ENCODE measurements around the gene ATXN2.
A peak's percentile ranks its signal among the peaks of the same experiment; 100 is the strongest.
"Not testable (repeated sequence)": the region's sequence is repeated elsewhere in the genome, so short reads cannot be mapped to it uniquely, and the experiment has no call there.

ATXN2 gene

DNA sequence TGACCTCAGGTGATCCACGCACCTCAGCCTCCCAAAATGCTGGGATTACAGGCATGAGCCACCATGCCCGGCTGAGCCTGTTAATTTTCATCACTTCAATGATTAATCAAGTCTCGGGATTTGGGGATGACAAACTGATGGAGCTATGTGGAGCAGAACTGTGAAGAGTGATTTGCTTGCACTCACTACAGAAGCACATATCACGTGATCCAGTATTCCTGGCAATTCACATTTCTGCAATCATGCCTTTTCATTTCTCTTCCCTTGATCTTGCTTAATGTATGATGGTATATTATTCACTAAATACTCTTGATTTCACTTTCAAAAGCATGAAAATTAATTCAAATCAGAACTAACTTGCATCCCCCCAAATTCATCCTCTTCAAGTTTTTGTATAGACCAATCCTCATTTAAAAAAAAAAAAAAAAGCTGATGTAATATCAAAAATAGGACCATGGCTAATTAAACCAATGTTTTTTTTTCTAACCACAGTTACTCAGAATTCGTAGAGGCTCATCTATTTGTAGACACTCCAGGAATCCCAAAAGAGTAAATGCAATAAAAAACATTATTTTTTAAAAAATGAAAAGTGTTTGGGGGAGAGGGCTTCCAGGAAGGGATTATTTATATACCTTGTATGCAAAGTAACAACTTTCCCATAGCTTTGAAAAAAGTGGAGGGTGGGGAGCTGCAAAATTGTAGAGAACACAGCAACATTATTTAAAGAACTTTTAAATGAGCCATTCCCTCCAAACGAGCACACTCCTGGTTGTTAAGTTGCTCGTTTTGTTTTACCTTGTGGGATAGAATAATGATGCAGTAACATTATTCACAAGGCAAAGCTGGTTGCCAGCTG is 7.0 kb upstream of the ATXN2 start:
- H4K8ac ChIP-seq (ENCODE audit: low read length) = no peak overlapping the region
- no peak overlapping the region for H2AFZ ChIP-seq (ENCODE audit: low read depth, low read length)
- no peak overlapping the region for H3K23ac ChIP-seq (ENCODE audit: low read length in 2 of 2)
- no peak overlapping the region for H2AK5ac ChIP-seq (ENCODE audit: low read length, severe bottlenecking)
- no peaks in the 10 kb centered on the region for H3K36me3 ChIP-seq (ENCODE audit: control insufficient read depth in 1 of 2, insufficient read depth in 2 of 2, low read depth in 1 of 2, low read length in 2 of 2)
- H3K4me2 ChIP-seq (ENCODE audit: low read length, poor library complexity, severe bottlenecking) = no peak overlapping the region
- H3K79me1 ChIP-seq (replicated peaks; ENCODE audit: low read length, poor library complexity, severe bottlenecking) = peaks cover 9% of the 10 kb centered on the region
- no peak overlapping the region for H2BK5ac ChIP-seq (ENCODE audit: low read depth, low read length, poor library complexity, severe bottlenecking)
- H2BK120ac ChIP-seq (ENCODE audit: low read depth, low read length) = no peak overlapping the region
- no peak for DNase-seq
- no peak overlapping the region for H4K91ac ChIP-seq (ENCODE audit: low read length)
- 88% methylated on average over 6 of the region's 7 CpGs for WGBS
- H3K27ac ChIP-seq (ENCODE audit: low read length, poor library complexity, severe bottlenecking) = no peak overlapping the region
- H3K4me3 ChIP-seq (ENCODE audit: insufficient read depth in 1 of 2, low read depth in 1 of 2, low read length in 2 of 2) = no peak overlapping the region
- H3K4ac ChIP-seq (ENCODE audit: low read depth in 1 of 2, low read length in 2 of 2) = no peak overlapping the region
- H3K9me3 ChIP-seq (ENCODE audit: control insufficient read depth, low read length) = no peaks in the 10 kb centered on the region
- H2BK12ac ChIP-seq (ENCODE audit: low read length in 2 of 2) = no peak overlapping the region
- H3K9ac ChIP-seq (ENCODE audit: low read length) = no peak overlapping the region
- no peak overlapping the region for H2BK15ac ChIP-seq (ENCODE audit: low read depth, poor library complexity, severe bottlenecking)
- no peaks in the 10 kb centered on the region for H3K27me3 ChIP-seq (ENCODE audit: control insufficient read depth in 1 of 2, insufficient read depth in 1 of 2, low read length in 2 of 2)
- no peaks in the 10 kb centered on the region for H3K4me1 ChIP-seq (ENCODE audit: control insufficient read depth, insufficient read depth, low read depth, low read length)
- no peak overlapping the region for H3K18ac ChIP-seq (ENCODE audit: low read depth in 1 of 2, low read length in 2 of 2)
- no peak overlapping the region for H3K14ac ChIP-seq (ENCODE audit: low read length in 2 of 2)

GRCh38 chr12:111602857-111603256 is 3.7 kb upstream of the ATXN2 start:
- not testable (repeated sequence) for H3K9ac ChIP-seq (ENCODE audit: low read length); H2BK120ac ChIP-seq (ENCODE audit: low read depth, low read length); H3K4me3 ChIP-seq (ENCODE audit: insufficient read depth in 1 of 2, low read depth in 1 of 2, low read length in 2 of 2); H2AFZ ChIP-seq (ENCODE audit: low read depth, low read length); H3K4me1 ChIP-seq (ENCODE audit: control insufficient read depth, insufficient read depth, low read depth, low read length); DNase-seq; H3K36me3 ChIP-seq (ENCODE audit: control insufficient read depth in 1 of 2, insufficient read depth in 2 of 2, low read depth in 1 of 2, low read length in 2 of 2); H2BK5ac ChIP-seq (ENCODE audit: low read depth, low read length, poor library complexity, severe bottlenecking); H3K9me3 ChIP-seq (ENCODE audit: control insufficient read depth, low read length); H3K4me2 ChIP-seq (ENCODE audit: low read length, poor library complexity, severe bottlenecking); H3K27me3 ChIP-seq (ENCODE audit: control insufficient read depth in 1 of 2, insufficient read depth in 1 of 2, low read length in 2 of 2); H3K23ac ChIP-seq (ENCODE audit: low read length in 2 of 2); H2BK15ac ChIP-seq (ENCODE audit: low read depth, poor library complexity, severe bottlenecking); H3K4ac ChIP-seq (ENCODE audit: low read depth in 1 of 2, low read length in 2 of 2); H4K8ac ChIP-seq (ENCODE audit: low read length); H3K27ac ChIP-seq (ENCODE audit: low read length, poor library complexity, severe bottlenecking); H3K18ac ChIP-seq (ENCODE audit: low read depth in 1 of 2, low read length in 2 of 2); H2BK12ac ChIP-seq (ENCODE audit: low read length in 2 of 2); H3K14ac ChIP-seq (ENCODE audit: low read length in 2 of 2); H2AK5ac ChIP-seq (ENCODE audit: low read length, severe bottlenecking)
- Histone ChIP-seq H4K91ac (ENCODE audit: low read length) (peak overlapping the region; percentile 39), H3K79me1 (replicated peaks; ENCODE audit: low read length, poor library complexity, severe bottlenecking) (peaks cover 12% of the 10 kb centered on the region)
- WGBS = 95% methylated on average over 8 of the region's 11 CpGs

DNA sequence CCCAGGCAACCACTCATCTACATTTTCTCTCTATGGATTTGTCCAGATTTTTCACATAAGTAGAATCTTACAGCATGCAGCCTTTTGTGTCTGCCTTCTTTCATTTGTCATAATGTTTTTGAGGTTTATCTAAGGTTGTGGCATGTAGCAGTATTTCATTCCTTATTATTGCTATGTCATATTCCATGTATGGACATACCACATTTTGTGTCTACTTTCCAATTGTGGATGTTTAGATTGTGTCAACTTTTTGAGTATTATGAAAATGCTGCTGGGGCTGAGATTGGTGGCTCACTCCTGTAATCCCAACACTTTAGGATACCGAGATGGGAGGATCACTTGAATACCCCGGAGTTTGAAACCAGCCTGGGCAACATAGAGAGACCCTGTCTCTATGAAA is 3.2 kb upstream of the ATXN2 start:
- no peak overlapping the region for H3K18ac ChIP-seq (ENCODE audit: low read depth in 1 of 2, low read length in 2 of 2)
- no peak overlapping the region for H3K4me3 ChIP-seq (ENCODE audit: insufficient read depth in 1 of 2, low read depth in 1 of 2, low read length in 2 of 2)
- no peak overlapping the region for H2AFZ ChIP-seq (ENCODE audit: low read depth, low read length)
- no peak overlapping the region for H3K4me2 ChIP-seq (ENCODE audit: low read length, poor library complexity, severe bottlenecking)
- no peak overlapping the region for H2BK15ac ChIP-seq (ENCODE audit: low read depth, poor library complexity, severe bottlenecking)
- 100% methylated on average over 2 of the region's 2 CpGs for WGBS
- no peak overlapping the region for H3K14ac ChIP-seq (ENCODE audit: low read length in 2 of 2)
- H3K36me3 ChIP-seq (ENCODE audit: control insufficient read depth in 1 of 2, insufficient read depth in 2 of 2, low read depth in 1 of 2, low read length in 2 of 2) = no peaks in the 10 kb centered on the region
- no peak overlapping the region for H2BK120ac ChIP-seq (ENCODE audit: low read depth, low read length)
- H4K91ac ChIP-seq (ENCODE audit: low read length) = no peak overlapping the region
- H4K8ac ChIP-seq (ENCODE audit: low read length) = no peak overlapping the region
- no peaks in the 10 kb centered on the region for H3K9me3 ChIP-seq (ENCODE audit: control insufficient read depth, low read length)
- H3K4ac ChIP-seq (ENCODE audit: low read depth in 1 of 2, low read length in 2 of 2) = no peak overlapping the region
- no peak overlapping the region for H3K27ac ChIP-seq (ENCODE audit: low read length, poor library complexity, severe bottlenecking)
- no peak overlapping the region for H2BK12ac ChIP-seq (ENCODE audit: low read length in 2 of 2)
- no peak overlapping the region for H3K9ac ChIP-seq (ENCODE audit: low read length)
- no peak for DNase-seq
- H3K27me3 ChIP-seq (ENCODE audit: control insufficient read depth in 1 of 2, insufficient read depth in 1 of 2, low read length in 2 of 2) = no peaks in the 10 kb centered on the region
- no peak overlapping the region for H3K23ac ChIP-seq (ENCODE audit: low read length in 2 of 2)
- no peak overlapping the region for H2BK5ac ChIP-seq (ENCODE audit: low read depth, low read length, poor library complexity, severe bottlenecking)
- no peak overlapping the region for H2AK5ac ChIP-seq (ENCODE audit: low read length, severe bottlenecking)
- H3K4me1 ChIP-seq (ENCODE audit: control insufficient read depth, insufficient read depth, low read depth, low read length) = peaks cover 2% of the 10 kb centered on the region
- peaks cover 12% of the 10 kb centered on the region for H3K79me1 ChIP-seq (replicated peaks; ENCODE audit: low read length, poor library complexity, severe bottlenecking)

GRCh38 chr12:111600986-111601385 is 1.9 kb upstream of the ATXN2 start:
- H3K18ac ChIP-seq (ENCODE audit: low read depth in 1 of 2, low read length in 2 of 2); H2BK5ac ChIP-seq (ENCODE audit: low read depth, low read length, poor library complexity, severe bottlenecking); H3K4me1 ChIP-seq (ENCODE audit: control insufficient read depth, insufficient read depth, low read depth, low read length); H2BK120ac ChIP-seq (ENCODE audit: low read depth, low read length); H3K23ac ChIP-seq (ENCODE audit: low read length in 2 of 2); H3K27me3 ChIP-seq (ENCODE audit: control insufficient read depth in 1 of 2, insufficient read depth in 1 of 2, low read length in 2 of 2); H4K91ac ChIP-seq (ENCODE audit: low read length); H3K36me3 ChIP-seq (ENCODE audit: control insufficient read depth in 1 of 2, insufficient read depth in 2 of 2, low read depth in 1 of 2, low read length in 2 of 2); H3K9ac ChIP-seq (ENCODE audit: low read length); H2AFZ ChIP-seq (ENCODE audit: low read depth, low read length); H3K4me2 ChIP-seq (ENCODE audit: low read length, poor library complexity, severe bottlenecking); H2BK15ac ChIP-seq (ENCODE audit: low read depth, poor library complexity, severe bottlenecking); H3K27ac ChIP-seq (ENCODE audit: low read length, poor library complexity, severe bottlenecking); H3K14ac ChIP-seq (ENCODE audit: low read length in 2 of 2); H3K9me3 ChIP-seq (ENCODE audit: control insufficient read depth, low read length); DNase-seq; H2BK12ac ChIP-seq (ENCODE audit: low read length in 2 of 2); H3K4me3 ChIP-seq (ENCODE audit: insufficient read depth in 1 of 2, low read depth in 1 of 2, low read length in 2 of 2); H3K4ac ChIP-seq (ENCODE audit: low read depth in 1 of 2, low read length in 2 of 2); H2AK5ac ChIP-seq (ENCODE audit: low read length, severe bottlenecking): not testable (repeated sequence)
- Histone ChIP-seq H4K8ac (ENCODE audit: low read length) (peak overlapping the region; percentile 49), H3K79me1 (replicated peaks; ENCODE audit: low read length, poor library complexity, severe bottlenecking) (peaks cover 12% of the 10 kb centered on the region)
- over 99% methylated on average over 11 of the region's 12 CpGs for WGBS

Measured in mesenchymal stem cell (in vitro differentiated cells and primary cell).